Stomach (tissue), 4 donors: ENCODE results near the gene SLC6A18.

ENCODE experiments used
- EP300 ChIP-seq: sonication (generic); formaldehyde crosslinking; IDR thresholded peaks from one replicate; pipeline ENCODE4 v1.6.1; 2017; ENCODE audit warnings: antibody characterized with exemption
- POLR2A ChIP-seq, 4 donors: fragments of 450-650 bp; IDR thresholded peaks; one replicate each; pipeline ENCODE4 v1.6.1; 2016; ENCODE audit warnings: antibody characterized with exemption in 4 of 4, control low read depth in 2 of 4, mild to moderate bottlenecking in 1 of 4, moderate library complexity in 1 of 4
- TF ChIP-seq, protein P1 (sequence below), 7 experiments: fragments of 450-650 bp in 4 of 7; fragments of 200-600 bp in 3 of 7; sonication (generic) in 3 of 7; IDR thresholded peaks; one replicate each; pipeline ENCODE4 v1.5.1; 2016 to 2019; ENCODE audit warnings: antibody characterized with exemption in 7 of 7, control low read depth in 2 of 7, mild to moderate bottlenecking in 1 of 7

DNA sequence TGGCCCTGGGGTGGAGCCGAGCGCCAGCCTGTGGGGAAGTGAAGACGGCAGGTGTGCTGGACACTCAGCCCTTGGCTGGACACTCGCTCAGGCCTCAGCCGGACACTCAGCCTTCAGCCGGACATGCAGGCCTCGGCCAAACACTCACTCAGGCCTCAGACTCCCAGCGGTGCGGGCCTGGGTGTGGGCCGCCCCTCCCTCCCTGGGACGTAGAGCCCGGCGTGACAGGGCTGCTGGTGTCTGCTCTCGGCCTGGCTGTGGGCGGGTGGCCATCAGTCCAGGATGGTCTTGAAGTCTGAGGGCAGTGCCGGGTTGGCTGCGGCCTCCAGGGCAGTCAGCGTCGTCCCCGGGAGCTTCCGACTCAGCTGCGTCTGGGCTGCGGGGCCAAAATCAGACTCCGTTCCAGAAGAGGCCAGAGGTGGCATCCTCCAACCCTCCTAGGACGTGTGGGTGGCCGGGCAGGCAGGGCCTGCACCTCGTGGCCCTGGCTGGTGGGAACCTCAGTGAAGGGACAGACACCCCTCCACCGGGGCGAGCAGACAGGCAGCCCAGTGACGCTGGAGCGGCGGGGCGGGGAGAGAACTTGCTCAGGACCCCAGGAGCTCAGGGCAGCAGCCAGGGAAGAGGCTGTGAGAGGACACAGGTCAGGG lies 28.4 kb downstream of the SLC6A18 start:
- TF ChIP-seq EP300 (no peak), POLR2A (IDR thresholded peaks at IDR 0.05) (no peak)
- TF ChIP-seq, protein P1, sequence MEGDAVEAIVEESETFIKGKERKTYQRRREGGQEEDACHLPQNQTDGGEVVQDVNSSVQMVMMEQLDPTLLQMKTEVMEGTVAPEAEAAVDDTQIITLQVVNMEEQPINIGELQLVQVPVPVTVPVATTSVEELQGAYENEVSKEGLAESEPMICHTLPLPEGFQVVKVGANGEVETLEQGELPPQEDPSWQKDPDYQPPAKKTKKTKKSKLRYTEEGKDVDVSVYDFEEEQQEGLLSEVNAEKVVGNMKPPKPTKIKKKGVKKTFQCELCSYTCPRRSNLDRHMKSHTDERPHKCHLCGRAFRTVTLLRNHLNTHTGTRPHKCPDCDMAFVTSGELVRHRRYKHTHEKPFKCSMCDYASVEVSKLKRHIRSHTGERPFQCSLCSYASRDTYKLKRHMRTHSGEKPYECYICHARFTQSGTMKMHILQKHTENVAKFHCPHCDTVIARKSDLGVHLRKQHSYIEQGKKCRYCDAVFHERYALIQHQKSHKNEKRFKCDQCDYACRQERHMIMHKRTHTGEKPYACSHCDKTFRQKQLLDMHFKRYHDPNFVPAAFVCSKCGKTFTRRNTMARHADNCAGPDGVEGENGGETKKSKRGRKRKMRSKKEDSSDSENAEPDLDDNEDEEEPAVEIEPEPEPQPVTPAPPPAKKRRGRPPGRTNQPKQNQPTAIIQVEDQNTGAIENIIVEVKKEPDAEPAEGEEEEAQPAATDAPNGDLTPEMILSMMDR (IDR thresholded peaks at IDR 0.05): no peak
